Erythroblast (primary cell): ENCODE measurements around the gene OR4Q3.
"Not testable (repeated sequence)": the region's sequence is repeated elsewhere in the genome, so short reads cannot be mapped to it uniquely, and the experiment has no call there.

Experiments used
- DNase-seq, 2 experiments: peaks; one replicate each; lab custom pipeline; 2025; lab: John Stamatoyannopoulos, UW
- GATA1 ChIP-seq: IDR thresholded peaks from 2 replicates; pipeline ENCODE4 v1.6.1; 2011; ENCODE audit warnings: low read depth, mild to moderate bottlenecking, control low read depth, low read length, moderate library complexity
- POLR2A ChIP-seq: IDR thresholded peaks from 2 replicates; pipeline ENCODE4 v1.6.1; 2011; ENCODE audit warnings: mild to moderate bottlenecking, low read length

The OR4Q3 gene

GRCh38 chr14:19743256-19743655, at the start of gene OR4Q3:
Gene OR4Q3 (plus strand): TSS chr14:19743571.
- TF ChIP-seq GATA1 (no peak), POLR2A (no peak)
- DNase-seq, result no peak

- TF ChIP-seq GATA1, result no peak
- no peak for DNase-seq
Observed at GRCh38 chr14:19729359-19729758, 14.0 kb upstream of the OR4Q3 start.

GRCh38 chr14:19729763-19730162, 13.6 kb upstream of the OR4Q3 start:
- no peak for TF ChIP-seq POLR2A
- no peak for TF ChIP-seq GATA1
- no peak for DNase-seq

- DNase-seq, result not testable (repeated sequence)
Observed at GRCh38 chr14:19733893-19734292, 9.5 kb upstream of the OR4Q3 start.

GRCh38 chr14:19752316-19752715, 8.9 kb downstream of the OR4Q3 start:
- not testable (repeated sequence) for DNase-seq

- DNase-seq, result no peak
- TF ChIP-seq POLR2A (no peak), GATA1 (no peak)
Observed at GRCh38 chr14:19754172-19754571, 10.8 kb downstream of the OR4Q3 start.

GRCh38 chr14:19771491-19771890, 28.1 kb downstream of the OR4Q3 start:
- not testable (repeated sequence) for DNase-seq

- TF ChIP-seq POLR2A (no peak), GATA1 (no peak)
- no peak for DNase-seq
Observed at GRCh38 chr14:19771895-19772430, 28.6 kb downstream of the OR4Q3 start.

- not testable (repeated sequence) for DNase-seq
Observed at GRCh38 chr14:19772454-19772853, 29.1 kb downstream of the OR4Q3 start.

- not testable (repeated sequence) for DNase-seq
Observed at GRCh38 chr14:19773204-19773603, 29.8 kb downstream of the OR4Q3 start, which contains the start of gene OR4M1. Gene OR4M1 (plus strand): TSS chr14:19773504. CDS start chr14:19780323, 6,819 bp downstream.

GRCh38 chr14:19775587-19775986, 32.2 kb downstream of the OR4Q3 start:
- DNase-seq, result no peak
- no peak for TF ChIP-seq GATA1

GRCh38 chr14:19785848-19786247, 42.5 kb downstream of the OR4Q3 start:
- DNase-seq, result not testable (repeated sequence)

- DNase-seq, result not testable (repeated sequence)
Observed at GRCh38 chr14:19787318-19787717, 43.9 kb downstream of the OR4Q3 start.

- DNase-seq, result not testable (repeated sequence)
Observed at GRCh38 chr14:19788150-19788549, 44.8 kb downstream of the OR4Q3 start.

- DNase-seq, result not testable (repeated sequence)
Observed at GRCh38 chr14:19796520-19797108, 53.2 kb downstream of the OR4Q3 start.
